ENCODE measurements around the gene RNF115.

RNF115 gene

DNA sequence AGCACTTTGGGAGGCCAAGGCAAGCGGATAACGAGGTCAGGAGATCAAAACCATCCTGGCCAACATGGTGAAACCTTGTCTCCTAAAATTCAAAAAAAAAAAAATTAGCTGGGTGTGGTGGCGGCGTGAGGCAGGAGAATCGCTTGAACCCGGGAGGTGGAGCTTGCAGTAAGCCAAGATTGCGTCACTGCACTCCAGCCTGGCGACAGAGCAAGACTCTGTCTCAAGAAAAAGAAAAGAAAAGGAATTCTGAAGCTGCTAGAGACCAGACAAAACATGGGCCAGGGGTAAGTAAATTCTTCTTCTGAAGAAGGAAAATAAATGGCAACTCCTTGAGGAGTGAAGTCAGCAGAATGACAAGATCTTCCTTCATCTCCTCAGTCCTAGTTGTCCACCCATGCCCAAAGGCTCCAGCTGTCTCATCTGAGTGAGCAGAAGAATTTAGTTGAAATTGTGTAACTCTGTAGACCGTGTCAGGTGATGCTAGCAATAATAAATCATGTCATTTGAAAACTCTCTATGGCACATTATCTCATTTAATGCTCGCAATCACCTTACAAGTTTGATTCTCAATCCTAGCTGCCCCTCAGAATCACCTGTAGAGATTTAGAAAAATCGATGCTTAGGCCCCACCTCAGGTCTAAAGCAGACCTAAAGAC lies 131.0 kb downstream of the RNF115 start:
- no peak for DNase-seq

- DNase-seq: peak; percentile 77
Observed at GRCh38 chr1:145690587-145691558, 133.0 kb downstream of the RNF115 start.

DNA sequence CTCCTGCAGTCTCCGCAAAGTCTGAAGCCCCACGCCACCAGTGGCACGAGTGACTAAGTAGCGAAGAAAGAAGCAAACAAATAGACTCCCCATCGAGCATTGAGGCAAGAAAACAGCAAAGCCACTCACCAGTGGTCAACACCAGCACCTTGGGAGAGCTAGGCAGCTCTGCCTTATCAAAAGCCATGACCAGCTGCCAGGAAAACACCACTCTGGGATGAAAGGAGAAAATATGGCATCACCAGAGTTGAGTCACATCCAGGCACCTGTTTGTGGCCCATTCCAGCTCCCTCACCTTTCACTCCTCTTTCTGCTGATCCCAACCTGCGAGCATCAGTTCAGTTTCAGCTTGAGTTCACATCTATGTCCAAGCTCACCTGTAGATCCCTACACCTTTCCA lies 134.0 kb downstream of the RNF115 start:
- DNase-seq: no peak

- DNase-seq: no peak
Observed at GRCh38 chr1:145688924-145689323, 135.0 kb downstream of the RNF115 start.
